Immature natural killer cell (primary cell): ENCODE measurements around the gene PKLR. TPM values are rescaled to one million over a fixed set of nuclear protein-coding genes. Genes with fewer than 3 reads are reported as not detected.
"Not testable (repeated sequence)": the region's sequence is repeated elsewhere in the genome, so short reads cannot be mapped to it uniquely, and the experiment has no call there.

Experiments used
- DNase-seq, 3 donors: peaks; one replicate each; pipeline ENCODE4 v3.0.0; 2022; ENCODE audit warnings: mixed read lengths in 1 of 3
- H3K27ac Mint-ChIP-seq, 6 donors: one replicate each; pipeline ENCODE4 v1.8.0; 2020; ENCODE audit warnings: mixed read lengths in 6 of 6, mild to moderate bottlenecking in 5 of 6, inconsistent platforms in 4 of 6, moderate library complexity in 3 of 6
- H3K27me3 Mint-ChIP-seq, 3 donors: one replicate each; pipeline ENCODE4 v1.8.0; 2020 to 2021; ENCODE audit warnings: low read depth in 3 of 3, mild to moderate bottlenecking in 3 of 3, mixed read lengths in 3 of 3, moderate library complexity in 3 of 3, inconsistent platforms in 1 of 3
- H3K36me3 Mint-ChIP-seq, 3 donors: one replicate each; pipeline ENCODE4 v1.8.0; 2020; ENCODE audit warnings: mixed read lengths in 3 of 3, inconsistent platforms in 2 of 3, mild to moderate bottlenecking in 2 of 3
- H3K4me1 Mint-ChIP-seq, 2 donors: one replicate each; pipeline ENCODE4 v1.8.0; 2020; ENCODE audit warnings: inconsistent platforms in 2 of 2, mild to moderate bottlenecking in 2 of 2, mixed read lengths in 2 of 2, moderate library complexity in 1 of 2
- H3K4me3 Mint-ChIP-seq, 5 donors: one replicate each; pipeline ENCODE4 v1.8.0; 2020; ENCODE audit warnings: mild to moderate bottlenecking in 5 of 5, mixed read lengths in 5 of 5, inconsistent platforms in 3 of 5, moderate library complexity in 3 of 5
- H3K9me3 Mint-ChIP-seq, 6 donors: one replicate each; pipeline ENCODE4 v1.8.0; 2020; ENCODE audit warnings: mild to moderate bottlenecking in 6 of 6, mixed read lengths in 6 of 6, inconsistent platforms in 4 of 6, moderate library complexity in 3 of 6
- polyA plus RNA-seq, 3 donors: library from polyadenylated mRNA; unstranded; fragments of 300-500 nt; fragmentation: Illumina TruSeq; gene quantifications; one replicate each; pipeline ENCODE4 v1.2.3, GENCODE V29; 2021

PKLR gene
- polyA plus RNA-seq, 3 donors from 2014 or later, result not detected

DNA sequence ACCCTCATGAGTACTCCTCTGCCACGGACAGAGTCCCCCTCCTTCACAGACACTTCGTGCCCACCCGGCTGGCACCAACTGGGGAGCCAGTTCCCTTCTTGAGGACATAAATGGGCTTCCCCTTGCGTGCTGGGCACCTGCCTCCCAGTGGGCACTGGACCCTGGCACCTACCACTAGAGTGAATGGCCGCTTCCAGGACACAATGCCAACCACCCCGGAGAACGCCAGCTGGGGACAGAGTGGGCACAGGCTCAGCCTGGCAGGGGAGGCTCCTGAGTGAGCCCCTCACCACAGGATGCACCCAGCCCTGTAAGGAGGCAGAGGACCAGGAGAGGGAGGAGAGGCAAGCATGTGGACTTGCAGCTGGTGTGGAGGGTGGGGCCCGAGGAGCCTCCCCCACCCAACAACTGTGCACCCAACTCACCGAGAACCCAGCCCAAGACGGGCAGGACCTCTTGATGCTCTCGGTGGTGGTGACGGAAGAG lies 47.0 kb downstream of the PKLR start:
- no peak for DNase-seq
- Mint-ChIP-seq H3K27me3 (peaks cover 0 to 2% (median 0%) of the 10 kb centered on the region in 3 donors), H3K9me3 (no peaks in the 10 kb centered on the region), H3K4me3 (peak overlapping the region; percentile 72 to 83 (median 78)), H3K4me1 (peaks cover 30 to 33% of the 10 kb centered on the region in 2 donors), H3K27ac (peak overlapping the region in 1 of 6 donors; percentile 71), H3K36me3 (peaks cover 6 to 17% (median 12%) of the 10 kb centered on the region in 3 donors)

DNA sequence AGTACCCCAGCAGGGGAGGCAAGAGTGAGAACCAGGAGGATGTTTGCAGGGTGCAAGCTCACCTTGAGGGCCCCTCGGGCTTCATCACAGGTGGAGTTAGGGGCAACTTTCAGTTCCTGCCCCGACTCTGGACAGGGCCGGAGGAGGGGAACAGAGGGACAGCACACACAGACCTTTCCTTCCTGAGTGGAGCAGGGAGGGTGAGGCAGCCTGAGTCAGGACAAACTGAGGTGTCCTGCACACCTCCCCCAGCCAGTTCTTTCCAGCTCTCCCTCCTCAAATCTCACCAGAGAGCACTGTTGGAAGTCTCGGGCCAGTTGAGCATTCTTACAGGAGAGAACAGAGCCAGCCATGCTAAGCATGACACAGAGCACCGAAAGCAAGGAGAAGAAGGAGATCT lies 47.4 kb downstream of the PKLR start:
- H3K27me3 Mint-ChIP-seq, result peaks cover 0 to 2% (median 0%) of the 10 kb centered on the region in 3 donors
- H3K9me3 Mint-ChIP-seq, result no peaks in the 10 kb centered on the region
- H3K36me3 Mint-ChIP-seq, result peaks cover 6 to 17% (median 12%) of the 10 kb centered on the region in 3 donors
- DNase-seq, result no peak
- H3K27ac Mint-ChIP-seq, result peak overlapping the region in 2 of 6 donors; percentile 30 to 80
- peak overlapping the region; percentile 57 to 83 (median 78) for H3K4me3 Mint-ChIP-seq
- H3K4me1 Mint-ChIP-seq, result peaks cover 30 to 33% of the 10 kb centered on the region in 2 donors

DNA sequence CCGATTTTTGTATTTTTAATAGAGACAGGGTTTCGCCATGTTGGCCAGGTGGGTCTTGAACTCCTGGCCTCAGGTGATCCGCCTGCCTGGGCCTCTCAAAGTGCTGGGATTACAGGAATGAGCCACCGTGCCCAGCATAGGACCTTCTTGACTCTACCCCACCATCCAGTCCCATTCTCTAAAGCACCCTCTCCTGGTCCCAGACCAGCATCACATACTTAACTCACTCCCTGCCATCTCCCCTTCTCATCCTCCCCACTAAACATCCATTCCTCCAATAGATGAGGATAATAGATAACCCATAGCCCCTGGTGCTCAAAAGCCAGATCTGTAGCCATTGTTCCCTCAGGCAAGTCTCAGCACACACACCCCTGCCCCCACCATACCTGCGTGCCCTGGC lies 48.0 kb downstream of the PKLR start:
- H3K4me1 Mint-ChIP-seq, result peaks cover 30 to 33% of the 10 kb centered on the region in 2 donors
- no peaks in the 10 kb centered on the region for H3K9me3 Mint-ChIP-seq
- DNase-seq, result no peak
- H3K4me3 Mint-ChIP-seq, result peak overlapping the region; percentile 29 to 78 (median 57)
- H3K27me3 Mint-ChIP-seq, result peaks cover 0 to 2% (median 0%) of the 10 kb centered on the region in 3 donors
- peaks cover 6 to 11% (median 8%) of the 10 kb centered on the region in 3 donors for H3K36me3 Mint-ChIP-seq
- H3K27ac Mint-ChIP-seq, result peak overlapping the region in 1 of 6 donors; percentile 23

DNA sequence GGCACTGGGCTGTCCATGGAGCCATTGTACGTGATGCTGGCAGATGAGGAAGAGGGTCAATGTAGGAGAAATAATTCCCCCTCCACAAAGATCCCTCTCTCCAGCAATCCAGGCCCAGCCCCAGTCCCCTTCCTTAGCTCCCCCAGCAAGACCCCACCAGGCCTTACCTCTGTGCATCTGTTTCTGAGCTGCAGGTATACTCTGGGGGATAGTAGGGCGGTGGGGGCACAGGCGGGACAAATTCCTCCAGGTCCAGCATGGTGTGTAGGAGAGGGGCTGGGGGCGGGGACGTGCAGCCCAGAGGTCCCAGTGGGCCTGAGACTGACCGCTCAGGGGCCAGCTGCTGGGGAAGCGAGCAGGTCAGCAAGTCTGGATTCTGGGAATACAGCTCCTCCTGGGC lies 49.7 kb downstream of the PKLR start:
- Mint-ChIP-seq H3K36me3 (peaks cover 0 to 3% (median 0%) of the 10 kb centered on the region in 3 donors), H3K4me1 (peaks cover 26 to 30% of the 10 kb centered on the region in 2 donors), H3K27ac (no peak overlapping the region), H3K4me3 (no peak overlapping the region), H3K9me3 (no peaks in the 10 kb centered on the region), H3K27me3 (peaks cover 1 to 2% (median 2%) of the 10 kb centered on the region in 3 donors)
- no peak for DNase-seq

DNA sequence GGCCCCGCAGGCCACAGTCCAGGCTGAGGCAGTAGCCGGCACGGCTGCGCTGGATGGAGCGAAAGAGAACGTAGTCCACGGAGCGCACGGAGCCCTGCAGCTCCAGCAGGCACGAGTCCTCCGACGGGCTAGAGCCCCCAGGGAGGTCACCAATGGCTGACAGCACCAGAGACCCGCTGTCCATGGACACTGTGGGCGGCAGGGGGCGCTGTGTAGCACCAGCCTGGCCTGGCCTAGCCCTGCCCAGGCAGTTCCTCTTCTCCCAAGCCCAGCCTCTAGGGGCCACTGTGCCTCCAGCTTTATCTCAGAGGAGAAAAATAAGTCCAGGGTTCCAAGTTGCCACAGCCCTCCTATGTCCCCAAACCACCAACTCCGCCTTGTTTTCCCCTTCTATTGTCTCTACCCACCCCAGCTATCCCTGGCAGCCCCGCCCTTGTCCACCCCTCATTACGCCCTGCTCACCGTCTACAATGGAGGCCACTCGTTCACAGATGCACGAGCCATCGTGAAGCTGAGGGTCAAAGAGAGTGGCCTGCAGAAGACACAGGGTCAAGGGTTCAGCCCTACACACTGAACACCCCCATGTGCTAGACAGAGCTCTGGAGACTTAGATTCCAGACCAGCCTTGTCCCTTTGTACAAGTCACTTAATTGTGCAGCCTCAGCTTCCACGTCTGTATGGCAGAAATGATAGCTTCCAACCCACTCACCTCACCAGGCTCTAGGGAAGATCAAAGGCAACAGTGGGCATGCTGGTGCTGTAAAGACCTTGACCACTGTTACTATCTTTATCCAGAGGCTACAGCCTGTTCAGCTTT lies 50.4 kb downstream of the PKLR start:
- Mint-ChIP-seq H3K4me1 (peaks cover 22 to 25% of the 10 kb centered on the region in 2 donors), H3K9me3 (no peaks in the 10 kb centered on the region), H3K27me3 (peaks cover 2 to 6% (median 6%) of the 10 kb centered on the region in 3 donors), H3K4me3 (peak overlapping the region; percentile 26 to 74 (median 58)), H3K36me3 (no peaks in the 10 kb centered on the region), H3K27ac (peak overlapping the region in 3 of 6 donors; percentile 19 to 81 (median 24))
- DNase-seq, result peak; percentile 92 to 94 (median 93)

DNA sequence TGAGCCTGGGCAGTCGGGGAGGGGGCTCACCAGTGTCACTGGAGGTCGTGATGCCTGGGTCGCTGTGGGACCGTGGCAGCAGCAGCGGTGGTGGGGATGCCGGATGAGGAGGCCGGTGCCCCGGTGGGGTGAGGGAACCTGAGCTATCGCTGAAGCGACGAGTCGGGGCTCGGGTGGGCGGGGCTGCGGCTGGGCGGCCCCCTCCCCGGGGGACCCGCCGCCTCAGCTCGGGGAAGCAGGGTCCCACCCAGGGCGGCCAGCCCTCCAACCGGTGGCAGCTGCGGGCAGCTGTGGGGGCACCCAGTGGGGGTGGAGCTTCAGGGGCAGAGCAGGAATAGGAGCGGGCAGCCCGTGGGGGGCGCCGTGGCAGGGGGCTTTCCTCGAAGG lies 51.0 kb downstream of the PKLR start:
- H3K9me3 Mint-ChIP-seq, result no peaks in the 10 kb centered on the region
- H3K27ac Mint-ChIP-seq, result peak overlapping the region in 1 of 6 donors; percentile 9
- H3K36me3 Mint-ChIP-seq, result no peaks in the 10 kb centered on the region
- peaks cover 20 to 21% of the 10 kb centered on the region in 2 donors for H3K4me1 Mint-ChIP-seq
- H3K4me3 Mint-ChIP-seq, result peak overlapping the region; percentile 51 to 74 (median 68)
- no peak for DNase-seq
- H3K27me3 Mint-ChIP-seq, result peaks cover 5 to 12% (median 9%) of the 10 kb centered on the region in 3 donors

DNA sequence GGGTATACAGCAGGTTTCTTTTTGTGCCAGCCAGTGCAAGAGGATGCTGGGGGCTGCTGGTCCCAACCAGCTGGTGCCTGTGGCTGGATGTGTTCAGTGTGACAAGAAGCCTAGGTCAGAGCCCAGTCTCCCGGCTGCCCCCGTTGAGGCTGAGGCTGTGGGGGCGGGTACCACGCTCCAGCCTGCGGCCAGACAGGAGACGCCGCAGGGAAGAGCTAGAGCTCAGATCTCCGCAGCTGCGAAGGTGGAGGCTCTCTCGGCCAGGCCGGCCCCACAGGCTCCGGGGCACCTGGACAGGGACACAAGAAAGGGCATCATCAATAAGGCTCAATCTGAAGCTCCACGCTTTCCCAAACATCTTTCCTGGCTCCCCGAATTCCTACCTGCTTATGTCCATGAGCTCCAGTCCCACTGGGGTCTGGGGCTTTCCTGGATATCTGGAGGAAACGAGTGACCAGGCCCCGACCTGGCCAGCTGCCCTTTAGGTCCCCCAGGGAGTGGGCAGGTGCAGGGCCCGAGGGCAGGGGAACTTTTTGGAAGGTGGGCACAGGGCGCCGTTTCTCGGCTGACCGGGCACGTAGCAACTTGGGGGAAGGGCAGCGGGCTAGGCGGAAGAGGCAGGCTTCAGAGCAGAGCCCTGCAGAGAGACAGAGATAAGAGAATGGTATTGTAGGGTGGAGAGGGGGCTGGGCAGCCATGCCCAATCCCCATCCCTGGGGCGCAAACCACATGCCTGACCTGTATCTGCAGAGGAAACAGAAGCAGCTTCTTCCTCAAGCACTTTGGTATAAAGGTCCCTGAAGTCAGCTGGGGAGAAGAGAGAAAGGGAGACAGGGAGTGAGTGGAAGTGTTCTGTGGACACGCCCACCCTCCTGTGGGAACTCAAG lies 53.3 kb downstream of the PKLR start:
- H3K36me3 Mint-ChIP-seq, result peaks cover 0 to 4% (median 4%) of the 10 kb centered on the region in 3 donors
- no peak overlapping the region for H3K27ac Mint-ChIP-seq
- no peak for DNase-seq
- peaks cover 14 to 27% (median 19%) of the 10 kb centered on the region in 3 donors for H3K27me3 Mint-ChIP-seq
- H3K4me3 Mint-ChIP-seq, result no peak overlapping the region
- peaks cover 22 to 28% of the 10 kb centered on the region in 2 donors for H3K4me1 Mint-ChIP-seq
- peaks cover 0 to 6% (median 2%) of the 10 kb centered on the region in 6 donors for H3K9me3 Mint-ChIP-seq

DNA sequence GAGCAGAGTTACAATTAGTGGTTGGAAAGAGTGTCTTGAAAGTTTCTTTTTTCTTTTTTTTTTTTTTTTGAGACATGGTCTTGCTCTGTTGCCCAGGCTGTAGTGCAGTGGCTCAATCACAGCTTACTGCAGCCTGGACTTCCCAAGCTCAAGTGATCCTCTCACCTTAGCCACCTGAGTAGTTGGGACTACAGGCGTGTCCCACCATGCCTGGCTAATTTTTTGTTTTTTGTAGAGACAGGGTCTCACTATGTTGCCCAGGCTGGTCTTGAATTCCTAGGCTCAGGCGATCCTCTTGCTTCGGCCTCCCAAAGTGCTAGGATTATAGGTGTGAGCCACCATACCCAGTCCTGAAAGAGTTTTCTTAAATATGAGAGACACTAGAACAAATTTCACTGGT lies 54.4 kb downstream of the PKLR start:
- H3K4me3 Mint-ChIP-seq, DNase-seq, H3K36me3 Mint-ChIP-seq, H3K9me3 Mint-ChIP-seq: not testable (repeated sequence)
- Mint-ChIP-seq H3K27me3 (peaks cover 14 to 27% (median 19%) of the 10 kb centered on the region in 3 donors), H3K27ac (peak overlapping the region in 2 of 6 donors; percentile 76 to 99), H3K4me1 (peaks cover 25 to 31% of the 10 kb centered on the region in 2 donors)

DNA sequence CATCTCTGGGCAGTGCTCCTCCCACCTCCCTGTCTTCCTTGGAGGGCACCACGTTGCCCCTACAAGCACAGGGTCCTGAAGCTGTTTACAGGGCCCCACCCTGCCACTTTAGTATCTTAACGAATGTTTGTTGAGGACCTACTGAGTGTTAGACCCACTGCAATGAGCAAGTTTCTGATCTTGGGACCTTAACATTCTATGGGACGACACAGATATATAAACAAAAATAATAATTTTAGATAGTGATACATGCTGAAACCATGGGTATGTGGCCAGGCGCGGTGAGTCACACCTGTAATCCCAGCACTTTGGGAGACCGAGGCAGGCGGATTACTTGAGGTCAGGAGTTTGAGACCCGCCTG lies 56.1 kb downstream of the PKLR start:
- H3K4me3 Mint-ChIP-seq, result peak overlapping the region; percentile 84 to 93 (median 88)
- peaks cover 14 to 27% (median 19%) of the 10 kb centered on the region in 3 donors for H3K27me3 Mint-ChIP-seq
- H3K9me3 Mint-ChIP-seq, result peaks cover 0 to 6% (median 2%) of the 10 kb centered on the region in 6 donors
- H3K36me3 Mint-ChIP-seq, result peaks cover 0 to 4% (median 4%) of the 10 kb centered on the region in 3 donors
- DNase-seq, result no peak
- H3K4me1 Mint-ChIP-seq, result peaks cover 37 to 41% of the 10 kb centered on the region in 2 donors
- peak overlapping the region; percentile 93 to 99 (median 97) for H3K27ac Mint-ChIP-seq

DNA sequence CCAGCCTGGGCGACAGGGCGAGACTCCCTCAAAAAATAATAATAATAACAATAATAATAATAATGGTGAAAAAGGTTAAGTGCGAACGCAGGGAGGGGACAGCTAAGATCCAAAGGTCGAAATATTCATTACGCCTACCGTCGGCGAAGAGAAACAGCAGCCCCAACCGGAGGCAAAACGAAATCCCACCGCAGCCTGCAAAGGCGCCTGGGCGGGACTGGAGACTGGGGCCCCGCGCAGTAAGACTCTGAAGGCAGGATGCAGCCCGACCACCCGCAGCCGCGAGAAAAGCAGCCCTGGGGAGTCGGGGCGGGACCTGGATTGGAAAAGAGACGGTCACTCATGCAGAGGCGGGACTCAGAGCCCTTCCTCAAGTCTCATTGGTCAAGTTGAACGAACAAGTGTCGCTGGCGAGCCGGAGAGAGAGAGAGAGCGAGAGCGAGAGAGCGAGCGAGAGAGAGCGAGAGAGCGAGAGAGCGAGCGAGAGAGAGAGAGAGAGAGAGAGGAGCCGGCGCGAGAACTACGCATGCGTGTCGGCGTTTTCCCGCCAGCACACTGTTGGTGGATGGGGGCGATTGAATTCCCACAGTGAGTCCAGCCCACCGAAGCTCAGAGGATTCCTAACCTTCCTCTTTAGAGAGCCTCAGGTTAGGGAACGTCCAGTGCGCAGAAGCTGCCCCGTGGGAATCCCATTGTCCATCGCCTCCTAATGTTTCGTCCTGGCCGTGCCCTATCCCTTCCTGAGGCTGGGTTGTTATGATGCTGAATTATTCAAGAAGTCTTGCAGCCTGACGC lies 56.7 kb downstream of the PKLR start:
- Mint-ChIP-seq H3K9me3 (peaks cover 0 to 6% (median 2%) of the 10 kb centered on the region in 6 donors), H3K27ac (peak overlapping the region; percentile 93 to 99 (median 97)), H3K4me1 (peaks cover 39 to 45% of the 10 kb centered on the region in 2 donors), H3K27me3 (peaks cover 14 to 27% (median 19%) of the 10 kb centered on the region in 3 donors), H3K36me3 (peaks cover 0 to 4% (median 4%) of the 10 kb centered on the region in 3 donors), H3K4me3 (peak overlapping the region; percentile 84 to 93 (median 88))
- DNase-seq, result peak; percentile 97 to 99 (median 98)

DNA sequence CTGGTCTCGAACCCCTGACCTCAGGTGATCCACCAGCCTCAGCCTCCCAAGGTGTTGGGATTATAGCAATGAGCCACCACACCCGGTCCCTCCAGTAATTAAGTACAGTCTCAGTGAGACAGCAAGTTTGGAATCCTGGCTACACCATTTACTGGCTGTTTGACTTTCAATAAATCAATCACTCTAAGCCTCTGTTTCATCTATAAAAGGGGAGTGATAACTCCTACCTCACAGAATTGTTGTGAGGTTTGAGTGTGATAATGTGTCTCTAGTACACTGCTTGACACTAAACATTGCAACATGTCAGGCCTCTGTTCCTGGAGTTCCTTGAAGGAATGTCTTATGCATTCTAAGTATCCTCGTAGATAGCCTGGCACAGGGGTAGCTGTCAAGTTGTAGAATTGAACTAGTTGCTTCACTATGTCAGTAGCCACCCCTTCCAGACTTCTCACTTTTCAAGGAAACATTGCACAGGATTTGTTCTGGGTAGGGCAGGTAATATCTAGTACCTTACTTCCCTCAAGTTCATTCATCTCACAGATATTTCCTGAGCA lies 58.4 kb downstream of the PKLR start:
- H3K36me3 Mint-ChIP-seq, result peaks cover 0 to 10% (median 4%) of the 10 kb centered on the region in 3 donors
- H3K4me1 Mint-ChIP-seq, result peaks cover 41 to 45% of the 10 kb centered on the region in 2 donors
- H3K27me3 Mint-ChIP-seq, result peaks cover 12 to 27% (median 19%) of the 10 kb centered on the region in 3 donors
- peaks cover 0 to 6% (median 2%) of the 10 kb centered on the region in 6 donors for H3K9me3 Mint-ChIP-seq
- peak overlapping the region; percentile 52 to 86 (median 66) for H3K4me3 Mint-ChIP-seq
- no peak for DNase-seq
- H3K27ac Mint-ChIP-seq, result peak overlapping the region in 5 of 6 donors; percentile 12 to 99 (median 73)

DNA sequence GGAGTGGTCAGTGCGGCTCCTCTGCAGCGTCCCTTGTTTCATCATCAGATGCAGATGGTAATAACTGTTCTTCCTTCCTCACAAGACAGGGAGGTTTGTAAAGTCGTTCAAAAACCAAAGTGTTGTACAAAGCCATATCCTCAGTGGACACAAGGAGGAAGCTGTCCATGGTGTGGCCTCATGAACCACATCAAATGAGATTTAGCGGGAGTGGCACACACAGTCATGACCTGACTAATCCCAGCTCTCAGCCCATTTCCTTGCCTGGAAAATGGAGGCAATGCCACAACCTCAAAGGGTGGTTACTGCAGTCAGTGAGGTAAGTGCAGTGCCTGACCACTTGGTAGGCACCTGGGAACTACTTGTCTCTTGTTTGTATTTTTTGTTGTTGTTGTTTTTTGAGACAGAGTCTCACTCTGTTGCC lies 59.4 kb downstream of the PKLR start:
- Mint-ChIP-seq H3K9me3 (peaks cover 0 to 6% (median 2%) of the 10 kb centered on the region in 6 donors), H3K27ac (peak overlapping the region; percentile 60 to 96 (median 87)), H3K4me3 (peak overlapping the region in 3 of 5 donors; percentile 38 to 91 (median 86)), H3K36me3 (peaks cover under 1 to 16% (median 5%) of the 10 kb centered on the region in 3 donors), H3K27me3 (peaks cover 12 to 27% (median 19%) of the 10 kb centered on the region in 3 donors), H3K4me1 (peaks cover 41 to 45% of the 10 kb centered on the region in 2 donors)
- no peak for DNase-seq
